T-helper 2 cell (primary cell): ENCODE measurements around the gene NOPCHAP1.

ENCODE experiments used
- DNase-seq, 5 experiments: peaks; one replicate each; pipeline versions ENCODE4 v3.0.0 to v3.0.0-alpha.2; 2012 to 2022

NOPCHAP1 gene

GRCh38 chr12:105024928-105025327, 38.8 kb downstream of the NOPCHAP1 start:
- no peak for DNase-seq

- DNase-seq = no peak
Measured at GRCh38 chr12:105025890-105026289, 39.8 kb downstream of the NOPCHAP1 start.

GRCh38 chr12:105026411-105026810, 40.3 kb downstream of the NOPCHAP1 start:
- DNase-seq = no peak

- DNase-seq = peak in 1 of 5 experiments; percentile 58
Measured at GRCh38 chr12:105030820-105031807, 45.0 kb downstream of the NOPCHAP1 start.

- DNase-seq = no peak
Measured at GRCh38 chr12:105032703-105033357, 46.7 kb downstream of the NOPCHAP1 start.

- peak in 1 of 5 experiments; percentile 46 for DNase-seq
Measured at GRCh38 chr12:105033851-105034250, 47.7 kb downstream of the NOPCHAP1 start.
